AG04450 (cell line): ENCODE data around the gene CHST6. TPM values are rescaled to one million over a fixed set of nuclear protein-coding genes. Genes with fewer than 3 reads are reported as not detected.
A peak's percentile ranks its signal among the peaks of the same experiment; 100 is the strongest.

ENCODE experiments used
- CTCF ChIA-PET: fragments of 300-600, 350-600 bp; formaldehyde crosslinking; extraction: SDS; loops from one replicate; lab custom pipeline; 2022; ENCODE audit warnings: antibody characterized with exemption, inconsistent platforms; lab: Charles Lee
- POLR2A ChIA-PET: fragments of 350-600 bp; formaldehyde crosslinking; extraction: SDS; loops from one replicate; lab custom pipeline; 2021; ENCODE audit warnings: antibody characterized with exemption, inconsistent platforms; lab: Yijun Ruan, JAX
- DNase-seq: peaks from one replicate; pipeline ENCODE4 v3.0.0-alpha.2; 2011; ENCODE audit warnings: low read depth, low spot score
- H3K27ac ChIP-seq: one replicate; pipeline ENCODE4 v1.5.1; 2012; ENCODE audit warnings: low read depth, low read length, control low read depth
- H3K27me3 ChIP-seq: one replicate; pipeline ENCODE4 v1.6.0; 2012; ENCODE audit warnings: low read length; ENCODE audit not compliant: control insufficient read depth, insufficient read depth
- H3K4me3 ChIP-seq: 2 replicates; pipeline ENCODE4 v1.5.1; 2011; ENCODE audit warnings: mild to moderate bottlenecking, low read depth, low read length, control low read depth
- H3K9me3 ChIP-seq: 2 replicates; pipeline ENCODE4 v1.5.1; 2012; ENCODE audit warnings: low read length; ENCODE audit not compliant: control insufficient read depth, insufficient read depth
- CTCF ChIP-seq: IDR thresholded peaks from 2 replicates; pipeline ENCODE4 v1.5.1; 2011; ENCODE audit warnings: low read depth, low read length, control low read depth, inconsistent platforms
- polyA plus RNA-seq: library from polyadenylated mRNA; depleted of rRNA; stranded (reverse); fragments of >200 nt; gene quantifications from 2 replicates; pipeline ENCODE4 v1.2.3, GENCODE V29; 2011

Gene CHST6
- polyA plus RNA-seq, 1 experiment: 0.07 TPM

- Histone ChIP-seq H3K9me3 (no peaks in the 10 kb centered on the region), H3K27ac (no peak overlapping the region), H3K4me3 (no peak overlapping the region), H3K27me3 (peaks cover 4% of the 10 kb centered on the region)
- ChIA-PET POLR2A (no interaction called here), CTCF (interaction anchor here (0.6 to 1.7 kb wide), 3 partner anchors 15 to 74 kb away, joined by 3 to 4 read pairs (median 4); no protein-coding TSS in a partner anchor)
- no peak for DNase-seq
- TF ChIP-seq CTCF: no peak
Observed at GRCh38 chr16:75486676-75487313, 8.4 kb downstream of the CHST6 start.

- POLR2A ChIA-PET: no interaction called here
- no peak overlapping the region for H3K4me3 ChIP-seq
- CTCF ChIA-PET: interaction anchor here (1.7 kb wide), 1 partner anchor 14 kb away, joined by 4 read pairs; no protein-coding TSS in a partner anchor
- H3K27ac ChIP-seq: no peak overlapping the region
- TF ChIP-seq CTCF: no peak
- H3K27me3 ChIP-seq: peaks cover 4% of the 10 kb centered on the region
- no peaks in the 10 kb centered on the region for H3K9me3 ChIP-seq
- no peak for DNase-seq
Observed at GRCh38 chr16:75486014-75486675, 9.1 kb downstream of the CHST6 start.

GRCh38 chr16:75485230-75486013 lies 9.8 kb downstream of the CHST6 start:
- H3K4me3 ChIP-seq: no peak overlapping the region
- POLR2A ChIA-PET: no interaction called here
- no peak overlapping the region for H3K27ac ChIP-seq
- TF ChIP-seq CTCF: no peak
- H3K9me3 ChIP-seq: no peaks in the 10 kb centered on the region
- CTCF ChIA-PET: interaction anchor here (0.6 to 1.7 kb wide), 2 partner anchors 13 to 20 kb away, joined by 3 to 4 read pairs; no protein-coding TSS in a partner anchor
- H3K27me3 ChIP-seq: peaks cover 4% of the 10 kb centered on the region
- DNase-seq: no peak

GRCh38 chr16:75483222-75483621 lies 12.0 kb downstream of the CHST6 start:
- POLR2A ChIA-PET: no interaction called here
- DNase-seq: peak; percentile 3
- Histone ChIP-seq H3K27ac (no peak overlapping the region), H3K9me3 (no peaks in the 10 kb centered on the region; the same call in 1 of the 2 replicates), H3K27me3 (peaks cover 4% of the 10 kb centered on the region), H3K4me3 (no peak overlapping the region)
- no peak for TF ChIP-seq CTCF
- CTCF ChIA-PET: interaction anchor here (0.7 to 1.0 kb wide), 2 partner anchors 18 to 34 kb away, joined by 3 to 5 read pairs; partner anchors contain the start of gene TMEM170A
